OCI-LY1 (cell line): Measurements from ENCODE around the gene NTRK3.

ENCODE experiments used
- H2AFZ ChIP-seq: fragments of 200-600 bp; sonication (generic), shearing (Covaris generic); 2 replicates; pipeline ENCODE4 v1.6.0; 2014; ENCODE audit warnings: antibody characterized with exemption, mild to moderate bottlenecking, low read length
- H3F3A ChIP-seq: fragments of 200-600 bp; sonication (generic), shearing (Covaris generic); 2 replicates; pipeline ENCODE4 v1.6.0; 2014; ENCODE audit warnings: mild to moderate bottlenecking, antibody characterized with exemption, low read length, moderate library complexity; ENCODE audit not compliant: insufficient read depth
- H3K27ac ChIP-seq: fragments of 200-600 bp; sonication (generic); 2 replicates; pipeline ENCODE4 v1.5.1; 2014; ENCODE audit warnings: low read length, mixed run types, mild to moderate bottlenecking, low read depth; ENCODE audit not compliant: poor library complexity, severe bottlenecking
- H3K27me3 ChIP-seq: fragments of 200-600 bp; sonication (generic); 2 replicates; pipeline ENCODE4 v1.6.0; 2014; ENCODE audit warnings: antibody characterized with exemption, mild to moderate bottlenecking, low read length, moderate library complexity; ENCODE audit not compliant: insufficient read depth
- H3K36me3 ChIP-seq: fragments of 200-600 bp; sonication (generic); 2 replicates; pipeline ENCODE4 v1.6.1; 2014; ENCODE audit warnings: mild to moderate bottlenecking, antibody characterized with exemption, low read length, moderate library complexity, mixed read lengths; ENCODE audit not compliant: insufficient read depth
- H3K4me1 ChIP-seq: fragments of 200-600 bp; sonication (generic); 2 replicates; pipeline ENCODE4 v1.5.1; 2014; ENCODE audit warnings: mild to moderate bottlenecking, low read length, moderate library complexity; ENCODE audit not compliant: insufficient read depth, severe bottlenecking
- H3K4me2 ChIP-seq: fragments of 200-600 bp; sonication (generic), shearing (Covaris generic); 2 replicates; pipeline ENCODE4 v1.6.1; 2014; ENCODE audit warnings: low read length
- H3K4me3 ChIP-seq: fragments of 200-600 bp; sonication (generic); 2 replicates; pipeline ENCODE4 v1.5.1; 2014; ENCODE audit warnings: low read length, low read depth, mild to moderate bottlenecking, mixed read lengths; ENCODE audit not compliant: poor library complexity, severe bottlenecking
- H3K79me2 ChIP-seq: fragments of 200-600 bp; shearing (Covaris generic); 2 replicates; pipeline ENCODE4 v1.6.1; 2016; ENCODE audit warnings: mixed run types, low read length, mixed read lengths; ENCODE audit not compliant: insufficient read depth
- H3K9ac ChIP-seq: fragments of 200-600 bp; sonication (generic), shearing (Covaris generic); 2 replicates; pipeline ENCODE4 v1.6.1; 2014; ENCODE audit warnings: mild to moderate bottlenecking, low read length, mixed read lengths
- H3K9me2 ChIP-seq: fragments of 200-600 bp; sonication (generic), shearing (Covaris generic); 2 replicates; pipeline ENCODE4 v1.6.1; 2014; ENCODE audit warnings: low read depth, mild to moderate bottlenecking, low read length, mixed read lengths
- H3K9me3 ChIP-seq: fragments of 200-600 bp; shearing (Covaris generic); 2 replicates; pipeline ENCODE4 v1.6.1; 2014; ENCODE audit warnings: low read length, mixed read lengths
- H4K20me1 ChIP-seq: fragments of 200-600 bp; sonication (generic), shearing (Covaris generic); 2 replicates; pipeline ENCODE4 v1.6.0; 2016; ENCODE audit warnings: mild to moderate bottlenecking, low read length; ENCODE audit not compliant: insufficient read depth
- CTCF ChIP-seq: fragments of 200-600 bp; sonication (generic), shearing (Covaris generic); IDR thresholded peaks from 2 replicates; pipeline ENCODE4 v1.5.1; 2017; ENCODE audit warnings: mild to moderate bottlenecking, antibody characterized with exemption, low read length, moderate library complexity, mixed read lengths
- EZH2 ChIP-seq: fragments of 200-600 bp; sonication (generic), shearing (Covaris generic); IDR thresholded peaks from 2 replicates; pipeline ENCODE4 v1.8.0; 2017; ENCODE audit warnings: borderline replicate concordance, mixed run types, mild to moderate bottlenecking, antibody characterized with exemption, low read length, moderate library complexity, mixed read lengths

The NTRK3 gene

GRCh38 chr15:88011533-88011932 lies 245.0 kb downstream of the NTRK3 start:
- H3K4me3 ChIP-seq: no peak overlapping the region
- H3K9me3 ChIP-seq: no peaks in the 10 kb centered on the region
- H2AFZ ChIP-seq: no peak overlapping the region
- H3F3A ChIP-seq: no peaks in the 10 kb centered on the region
- H3K79me2 ChIP-seq: no peaks in the 10 kb centered on the region
- no peaks in the 10 kb centered on the region for H3K4me1 ChIP-seq
- no peak overlapping the region for H3K4me2 ChIP-seq
- H3K36me3 ChIP-seq: no peaks in the 10 kb centered on the region
- no peak overlapping the region for H3K27ac ChIP-seq
- H3K27me3 ChIP-seq: no peaks in the 10 kb centered on the region
- H3K9me2 ChIP-seq: no peaks in the 10 kb centered on the region
- no peak overlapping the region for H3K9ac ChIP-seq
- TF ChIP-seq CTCF (no peak), EZH2 (no peak)
- H4K20me1 ChIP-seq: no peaks in the 10 kb centered on the region

GRCh38 chr15:88006146-88006545 lies 250.4 kb downstream of the NTRK3 start:
- Histone ChIP-seq H3K9ac (no peak overlapping the region), H2AFZ (no peak overlapping the region), H3K36me3 (no peaks in the 10 kb centered on the region), H3K4me1 (no peaks in the 10 kb centered on the region), H3K9me3 (no peaks in the 10 kb centered on the region), H3K27me3 (no peaks in the 10 kb centered on the region), H3K79me2 (no peaks in the 10 kb centered on the region), H3K4me3 (no peak overlapping the region), H3K27ac (no peak overlapping the region), H3K9me2 (no peaks in the 10 kb centered on the region), H3F3A (no peaks in the 10 kb centered on the region), H4K20me1 (no peaks in the 10 kb centered on the region), H3K4me2 (no peak overlapping the region)
- no peak for TF ChIP-seq EZH2

GRCh38 chr15:88004399-88004798 lies 252.1 kb downstream of the NTRK3 start:
- Histone ChIP-seq H2AFZ (no peak overlapping the region), H3K36me3 (no peaks in the 10 kb centered on the region), H3K79me2 (no peaks in the 10 kb centered on the region), H3K9me2 (no peaks in the 10 kb centered on the region), H4K20me1 (no peaks in the 10 kb centered on the region), H3K9ac (no peak overlapping the region), H3K27me3 (no peaks in the 10 kb centered on the region), H3K9me3 (no peaks in the 10 kb centered on the region), H3F3A (no peaks in the 10 kb centered on the region), H3K27ac (no peak overlapping the region), H3K4me3 (no peak overlapping the region), H3K4me1 (no peaks in the 10 kb centered on the region), H3K4me2 (no peak overlapping the region)
- TF ChIP-seq EZH2 (no peak), CTCF (no peak)

- Histone ChIP-seq H3K4me3 (no peak overlapping the region), H3K9me2 (no peaks in the 10 kb centered on the region), H3F3A (no peaks in the 10 kb centered on the region), H3K4me1 (no peaks in the 10 kb centered on the region), H3K27ac (no peak overlapping the region), H3K27me3 (no peaks in the 10 kb centered on the region), H2AFZ (no peak overlapping the region), H3K9me3 (no peaks in the 10 kb centered on the region), H3K36me3 (no peaks in the 10 kb centered on the region), H3K4me2 (no peak overlapping the region), H4K20me1 (no peaks in the 10 kb centered on the region), H3K9ac (no peak overlapping the region), H3K79me2 (no peaks in the 10 kb centered on the region)
- TF ChIP-seq EZH2 (no peak), CTCF (peak; percentile 21)
Measured at GRCh38 chr15:88003541-88004327, 252.8 kb downstream of the NTRK3 start.
